HG03342 (cell line): ENCODE results near the gene PEX3.
A peak's percentile ranks its signal among the peaks of the same experiment; 100 is the strongest.
"Not testable (repeated sequence)": the region's sequence is repeated elsewhere in the genome, so short reads cannot be mapped to it uniquely, and the experiment has no call there.

Source experiments
- ATAC-seq: cut with Tn5 transposase; IDR thresholded peaks from one replicate; pipeline ENCODE4 v1.9.1; 2021; ENCODE audit warnings: mild to moderate bottlenecking, moderate library complexity; ENCODE audit not compliant: unreplicated experiment

The PEX3 gene

DNA sequence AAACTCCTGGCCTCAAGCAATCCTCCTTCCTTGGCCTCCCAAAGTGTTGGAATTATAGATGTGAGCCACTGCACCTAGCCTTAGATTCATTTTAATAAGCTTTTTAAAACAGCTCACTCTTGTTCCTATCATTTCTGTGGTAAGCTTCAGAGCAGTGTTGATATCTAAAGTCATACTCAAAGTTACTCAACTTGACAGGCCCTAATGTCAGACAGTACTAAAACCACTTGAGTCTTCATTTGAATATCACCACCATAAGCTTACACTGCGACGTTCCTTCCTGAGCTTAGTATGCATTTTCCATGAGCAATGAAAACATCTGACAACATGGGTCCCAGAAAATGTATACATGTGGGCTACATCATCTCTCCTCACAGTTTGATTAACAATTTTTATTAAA lies 54.9 kb downstream of the PEX3 start:
- no peak for ATAC-seq

GRCh38 chr6:143506199-143506598 lies 55.6 kb downstream of the PEX3 start:
- no peak for ATAC-seq

GRCh38 chr6:143506620-143507019 lies 56.0 kb downstream of the PEX3 start:
- no peak for ATAC-seq

- peak; percentile 59 for ATAC-seq
Measured at GRCh38 chr6:143507358-143508145, 56.9 kb downstream of the PEX3 start.

DNA sequence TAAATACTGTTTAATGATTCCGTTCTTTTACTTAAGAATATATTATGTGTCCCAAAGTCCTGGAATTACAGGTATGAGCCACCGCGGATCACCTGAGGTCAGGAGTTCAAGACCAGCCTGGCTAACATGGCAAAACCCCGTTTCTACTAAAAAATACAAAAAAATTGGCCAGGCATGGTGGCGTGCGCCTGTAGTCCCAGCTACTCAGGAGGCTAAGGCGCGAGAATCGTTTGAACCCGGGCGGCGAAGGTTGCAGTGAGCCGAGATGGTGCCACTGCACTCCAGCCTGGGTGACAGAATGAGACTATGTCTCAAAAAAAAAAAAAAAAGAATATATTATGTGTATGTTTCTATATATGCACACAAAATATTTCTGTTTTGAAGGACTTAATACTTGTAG lies 59.7 kb downstream of the PEX3 start:
- not testable (repeated sequence) for ATAC-seq

DNA sequence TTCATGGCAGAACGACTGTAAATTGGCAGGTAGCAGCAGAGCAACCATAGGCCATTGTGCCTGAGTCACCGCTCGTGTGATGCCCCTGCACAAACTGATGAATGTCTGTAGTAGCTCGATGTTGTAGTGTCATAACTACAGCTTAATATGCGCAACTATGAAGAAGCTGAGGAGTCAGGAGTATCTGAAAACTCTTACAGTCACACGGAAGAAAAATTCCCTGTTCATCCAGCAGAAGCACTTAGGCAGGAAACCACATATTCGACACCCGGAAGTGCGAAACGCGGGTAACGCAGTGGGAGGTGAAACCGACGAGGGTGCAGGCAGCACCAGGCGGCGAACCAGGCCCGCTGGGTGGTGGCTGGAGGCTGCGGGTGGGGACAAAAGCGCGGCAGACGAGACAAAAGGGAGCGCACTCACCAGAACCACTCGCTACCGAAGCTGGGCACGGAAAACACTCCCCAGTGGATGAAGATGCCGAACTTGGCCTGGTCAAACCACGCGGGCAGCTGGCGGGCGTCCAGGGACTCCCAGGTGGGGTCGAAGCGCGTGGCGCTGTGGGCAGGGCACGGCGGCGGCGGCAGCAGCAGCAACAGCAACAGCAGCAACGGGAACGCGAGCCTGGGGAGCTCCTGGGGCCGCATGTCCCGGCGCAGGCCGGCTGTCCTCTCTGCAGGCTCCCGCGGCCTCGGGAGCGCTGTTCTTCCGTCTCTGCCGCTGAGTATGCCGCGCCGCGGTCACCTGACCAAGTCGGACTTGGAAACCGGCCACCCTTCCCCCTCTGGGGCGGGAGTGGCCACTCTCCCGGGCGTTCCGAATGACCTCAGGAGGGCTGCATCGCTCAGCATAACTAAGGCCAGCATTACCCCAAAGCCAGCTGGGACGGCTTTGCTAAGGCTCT lies 60.6 kb downstream of the PEX3 start, which contains the start of gene FUCA2:
FUCA2 (minus strand) TSS at position 730 of the 901 bp plus-strand sequence; CDS start at position 644, 86 bp downstream.
- peak; percentile 50 for ATAC-seq

- ATAC-seq = peak; percentile 31
Measured at GRCh38 chr6:143513410-143513809, 62.8 kb downstream of the PEX3 start.

GRCh38 chr6:143515061-143515760 lies 64.6 kb downstream of the PEX3 start:
- ATAC-seq = no peak

- no peak for ATAC-seq
Measured at GRCh38 chr6:143515766-143516355, 65.3 kb downstream of the PEX3 start.

- no peak for ATAC-seq
Measured at GRCh38 chr6:143516690-143517446, 66.3 kb downstream of the PEX3 start.

- ATAC-seq = no peak
Measured at GRCh38 chr6:143517447-143517773, 66.8 kb downstream of the PEX3 start.

GRCh38 chr6:143522039-143522600 lies 71.5 kb downstream of the PEX3 start:
- ATAC-seq = no peak

- no peak for ATAC-seq
Measured at GRCh38 chr6:143525356-143525755, 74.8 kb downstream of the PEX3 start.

GRCh38 chr6:143527677-143528076 lies 77.1 kb downstream of the PEX3 start:
- no peak for ATAC-seq

- ATAC-seq = peak; percentile 84
Measured at GRCh38 chr6:143528164-143528811, 77.7 kb downstream of the PEX3 start.

GRCh38 chr6:143529095-143529494 lies 78.5 kb downstream of the PEX3 start:
- no peak for ATAC-seq

DNA sequence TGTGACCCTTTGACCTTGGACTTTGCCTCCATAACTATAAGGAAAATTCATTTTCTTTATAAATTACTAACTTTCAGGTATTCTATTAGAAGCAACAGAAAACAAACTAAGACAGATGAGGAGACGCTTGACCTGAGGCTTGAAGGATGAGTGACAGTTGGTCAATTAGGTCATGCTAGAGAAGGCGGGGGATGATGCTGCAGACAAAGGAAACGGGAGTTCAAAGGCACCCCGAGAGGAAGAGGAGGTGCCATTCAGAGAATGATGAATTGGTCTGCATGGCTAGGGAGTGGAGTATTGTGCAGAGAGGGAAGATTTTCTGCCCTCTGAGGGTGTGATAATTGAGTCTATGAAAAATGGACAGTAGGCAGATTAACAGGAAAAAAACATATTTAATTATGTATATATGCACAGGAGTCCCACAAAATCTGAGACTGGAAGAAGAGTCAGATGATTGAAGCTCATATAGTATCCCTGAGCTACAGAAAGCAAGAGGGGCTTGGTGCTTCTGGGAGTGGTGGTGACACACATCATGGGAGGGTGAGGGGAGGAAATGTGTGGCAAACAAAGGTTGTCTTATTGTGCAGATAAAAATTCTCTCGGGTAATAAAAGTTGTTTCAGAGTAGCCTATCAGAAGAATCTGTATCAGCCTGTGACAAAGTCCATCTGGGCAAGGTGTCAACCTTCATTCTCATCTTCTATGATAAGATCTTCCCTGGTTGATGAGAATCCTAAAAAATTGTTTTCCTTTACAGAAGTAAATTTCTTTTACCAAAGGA lies 81.3 kb downstream of the PEX3 start:
- no peak for ATAC-seq

- ATAC-seq = no peak
Measured at GRCh38 chr6:143535189-143535614, 84.6 kb downstream of the PEX3 start.

DNA sequence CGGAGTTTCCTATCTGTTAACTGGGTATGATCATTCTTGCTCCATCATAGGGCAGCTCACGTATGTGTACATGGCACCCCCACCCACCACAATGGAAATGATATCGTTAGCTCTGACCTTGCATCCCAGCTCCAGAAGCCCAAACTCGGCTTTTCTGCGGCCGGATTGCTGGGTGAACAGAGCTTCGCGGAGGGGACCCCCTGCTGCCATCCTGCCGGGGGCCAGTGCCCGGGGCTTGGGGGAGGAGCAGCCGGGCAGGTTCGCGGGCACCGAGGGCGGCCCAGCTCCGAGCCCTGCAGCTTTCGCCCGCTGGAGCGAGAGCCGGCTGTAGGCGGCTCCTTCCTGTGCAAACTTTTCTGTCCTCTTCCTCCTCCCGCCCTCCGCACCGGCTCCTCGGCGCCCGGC lies 85.9 kb downstream of the PEX3 start:
- ATAC-seq = peak; percentile 51
